ENCODE data around the gene SPRYD4.
A peak's percentile ranks its signal among the peaks of the same experiment; 100 is the strongest.
"Not testable (repeated sequence)": the region's sequence is repeated elsewhere in the genome, so short reads cannot be mapped to it uniquely, and the experiment has no call there.

The SPRYD4 gene

DNA sequence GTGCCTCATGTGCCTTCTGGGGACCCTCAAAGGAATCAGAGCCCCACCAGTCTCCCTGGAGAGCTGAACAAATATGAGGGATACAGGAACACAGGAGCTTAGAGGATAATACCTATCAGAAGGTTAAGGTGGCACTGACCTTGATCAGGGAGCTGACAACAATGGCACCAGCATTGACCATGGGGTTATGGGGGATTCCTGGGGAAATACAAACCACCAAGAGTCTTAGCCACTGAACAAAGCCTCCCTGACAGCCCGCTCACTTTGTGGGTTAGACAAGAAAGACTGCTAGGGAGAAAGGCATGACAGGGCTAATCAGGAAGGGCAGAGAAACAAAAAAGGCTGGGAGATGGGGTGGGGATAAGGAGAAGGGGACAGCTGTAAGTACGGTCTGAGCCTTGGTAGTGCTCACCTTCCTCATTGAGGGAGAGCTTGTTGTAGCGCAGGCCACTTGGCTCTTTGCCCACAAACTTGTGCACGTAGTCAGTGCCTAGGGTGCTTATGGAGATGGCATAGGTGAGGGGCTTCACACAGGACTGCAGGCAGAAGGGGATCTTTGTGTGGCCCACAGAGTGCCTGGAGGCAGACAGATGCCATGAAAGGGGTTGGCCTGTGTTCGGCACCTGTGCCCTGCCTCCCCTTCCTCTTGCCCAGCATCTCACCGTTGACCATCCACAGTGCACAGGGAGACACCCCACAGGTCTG lies 9.3 kb downstream of the SPRYD4 start:
- DNase-seq, result no peak

DNA sequence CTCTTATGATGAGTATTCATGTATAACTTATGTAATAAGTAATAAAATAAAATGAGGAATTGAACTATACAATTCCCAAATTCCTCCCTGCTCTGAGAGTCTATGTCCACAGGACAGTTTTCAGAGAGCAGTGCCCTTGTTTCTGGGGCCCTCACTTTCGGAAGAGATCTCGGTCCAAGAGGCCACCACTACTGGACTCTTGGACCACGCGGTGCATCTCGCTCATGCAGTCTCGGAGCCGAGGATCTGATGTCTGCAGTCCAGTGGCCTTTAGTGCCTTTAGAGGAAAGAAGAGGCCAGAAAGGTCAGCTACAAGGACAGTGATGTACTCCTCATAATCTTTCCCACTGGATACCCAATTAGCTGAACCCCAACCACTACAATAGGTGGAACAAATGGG lies 11.2 kb downstream of the SPRYD4 start:
- DNase-seq, result no peak

DNA sequence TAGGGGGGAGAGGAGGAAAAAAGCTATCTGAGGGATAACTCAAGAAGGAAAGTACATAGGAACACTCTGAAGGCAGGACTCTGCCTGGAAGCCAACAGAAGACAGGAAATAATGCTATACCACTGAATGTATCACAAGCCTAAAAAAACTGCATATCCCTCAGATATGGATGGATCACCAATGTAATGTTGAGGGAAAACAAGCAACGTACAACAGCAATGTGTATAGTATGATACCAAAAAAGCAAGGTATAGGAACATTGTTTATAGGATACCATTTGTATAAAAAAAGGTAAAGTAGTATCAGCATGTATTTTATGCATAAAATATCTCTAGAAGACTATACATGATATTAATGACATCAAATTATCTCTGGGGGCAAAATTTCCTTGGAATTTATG lies 16.2 kb downstream of the SPRYD4 start:
- no peak for DNase-seq

DNA sequence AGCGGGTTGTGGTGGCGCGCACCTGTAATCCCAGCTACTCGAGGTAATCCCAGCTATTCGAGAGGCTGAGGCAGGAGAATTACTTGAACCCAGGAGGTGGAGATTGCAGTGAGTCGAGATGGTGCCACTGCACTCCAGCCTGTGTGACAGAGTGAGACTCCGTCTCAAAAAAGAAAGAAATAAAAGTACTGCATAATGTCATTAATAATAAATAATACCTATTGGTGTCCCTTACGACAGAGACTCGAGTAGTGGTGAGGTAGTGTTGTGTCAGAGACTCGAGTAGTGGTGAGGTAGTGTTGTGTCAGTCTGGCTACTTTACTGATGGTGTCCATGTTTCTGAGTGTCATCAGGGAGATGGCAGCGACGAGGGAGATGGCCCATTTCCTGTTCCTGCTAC lies 18.3 kb downstream of the SPRYD4 start:
- DNase-seq, result no peak

DNA sequence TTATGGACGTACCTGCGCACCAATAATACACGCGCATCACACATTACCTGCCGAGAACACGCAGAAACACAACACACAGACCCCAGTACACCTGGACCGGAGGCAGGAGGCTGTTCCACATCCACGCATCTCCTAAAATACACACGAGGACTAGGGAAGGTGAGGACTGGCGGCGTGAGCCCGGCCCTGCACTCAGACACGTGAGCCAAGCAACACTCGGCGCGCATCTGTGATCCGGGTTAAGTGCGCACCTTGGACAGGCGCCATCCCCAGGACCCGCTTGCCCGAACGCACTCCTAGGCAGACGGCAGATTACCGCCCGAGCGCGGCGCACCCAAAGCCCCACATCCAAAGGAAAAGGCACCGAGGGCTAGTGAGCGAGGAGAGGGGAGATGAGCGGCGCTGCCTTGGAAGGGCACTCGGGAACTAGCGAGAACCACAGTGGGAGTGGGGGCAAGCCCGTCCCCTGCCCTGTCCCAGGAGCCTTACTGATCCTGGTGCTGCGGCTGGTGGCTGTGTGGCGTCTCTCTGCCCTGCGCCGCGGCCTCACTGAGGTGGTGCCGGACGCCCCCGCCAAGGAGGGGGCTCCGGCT lies 19.2 kb downstream of the SPRYD4 start:
- DNase-seq, result no peak

DNA sequence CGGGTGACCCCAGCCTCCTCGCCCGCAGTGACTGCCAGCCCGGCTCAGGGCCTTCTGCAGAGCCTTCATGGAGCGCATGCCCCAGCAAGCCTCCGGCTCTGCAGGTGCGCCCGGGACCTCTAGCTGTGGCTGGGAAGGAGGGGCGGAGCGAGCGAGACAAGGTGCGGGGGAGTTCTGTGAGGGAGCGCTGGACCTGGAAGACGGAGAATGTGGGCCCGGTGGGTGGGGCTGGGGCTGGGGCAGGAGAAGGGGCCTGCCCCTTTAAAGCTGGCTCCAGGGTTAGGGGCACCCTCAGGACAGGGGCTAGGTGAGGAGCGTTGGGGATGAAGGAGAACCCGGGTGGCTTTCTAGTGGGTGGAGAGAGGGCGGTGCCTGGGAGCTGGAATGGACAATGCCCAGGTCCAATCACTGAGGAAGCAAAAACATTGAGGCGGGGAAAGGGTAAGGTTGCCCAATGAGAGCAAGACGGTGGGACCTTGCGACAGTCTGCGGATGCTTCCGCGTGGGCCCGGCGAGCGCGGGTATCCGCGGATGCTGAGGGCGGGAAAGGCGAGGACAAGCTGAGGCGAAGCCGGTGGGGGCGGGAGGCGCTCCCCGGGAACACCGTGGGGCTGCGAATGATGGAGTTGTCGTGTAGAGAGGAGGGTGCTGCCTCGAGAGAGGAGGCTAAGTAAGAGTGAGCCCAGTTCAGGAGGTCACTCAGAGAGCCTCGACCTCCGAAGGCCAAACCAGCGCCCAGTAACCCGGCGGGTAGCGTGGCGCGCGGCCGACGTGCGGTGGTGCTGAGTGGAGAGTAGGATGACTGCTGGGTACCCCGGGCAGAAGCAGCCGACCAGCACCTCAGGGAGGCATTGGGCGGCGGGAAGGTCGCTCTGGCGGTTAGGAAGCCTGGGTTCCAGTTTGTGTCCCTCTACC lies 19.9 kb downstream of the SPRYD4 start, which contains the start of gene GLS2:
GLS2 (minus strand) TSS at position 121 of the 915 bp plus-strand sequence; CDS start at position 78, 43 bp downstream.
- peak; percentile 56 for DNase-seq

DNA sequence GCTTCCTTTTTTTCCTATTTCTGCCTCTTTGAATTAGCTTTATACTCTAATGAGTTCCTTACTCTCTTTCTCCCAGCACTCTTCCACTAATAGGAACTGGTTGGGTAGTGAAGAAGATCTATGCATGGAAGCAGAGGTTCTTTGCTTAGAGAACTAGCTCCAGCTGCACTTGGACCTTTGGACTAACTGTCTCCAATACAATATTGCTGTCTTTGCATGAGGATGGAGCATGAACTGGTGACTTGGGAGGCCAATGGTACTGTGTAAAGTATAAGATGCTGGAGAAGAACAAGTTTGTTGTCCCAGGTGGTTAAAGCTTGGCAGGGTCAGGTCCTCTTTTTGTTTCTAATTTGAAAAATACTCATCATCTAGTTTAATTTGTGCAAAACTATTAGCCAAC lies 22.0 kb downstream of the SPRYD4 start:
- DNase-seq, result no peak

DNA sequence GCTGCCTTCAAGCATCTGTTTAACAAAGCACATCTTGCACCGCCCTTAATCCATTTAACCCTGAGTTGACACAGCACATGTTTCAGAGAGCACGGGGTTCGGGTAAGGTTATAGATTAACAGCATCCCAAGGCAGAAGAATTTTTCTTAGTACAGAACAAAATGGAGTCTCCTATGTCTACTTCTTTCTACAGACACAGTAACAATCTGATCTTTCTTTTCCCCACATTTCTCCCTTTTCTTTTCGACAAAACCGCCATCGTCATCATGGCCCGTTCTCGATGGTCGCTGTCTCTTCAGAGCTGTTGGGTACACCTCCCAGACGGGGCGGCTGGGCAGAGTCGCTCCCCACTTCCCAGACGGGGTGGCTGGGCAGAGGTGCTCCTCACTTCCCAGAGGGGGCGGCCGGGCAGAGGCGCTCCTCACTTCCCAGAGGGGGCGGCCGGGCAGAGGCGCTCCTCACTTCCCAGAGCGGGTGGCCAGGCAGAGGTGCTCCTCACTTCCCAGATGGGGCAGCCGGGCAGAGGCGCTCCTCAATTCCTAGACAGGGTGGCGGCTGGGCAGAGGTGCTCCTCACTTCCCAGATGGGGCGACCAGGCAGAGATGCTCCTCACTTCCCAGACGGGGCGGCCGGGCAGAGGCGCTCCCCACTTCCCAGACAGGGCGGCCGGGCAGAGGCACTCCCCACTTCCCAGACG lies 25.2 kb downstream of the SPRYD4 start:
- DNase-seq, result not testable (repeated sequence)

DNA sequence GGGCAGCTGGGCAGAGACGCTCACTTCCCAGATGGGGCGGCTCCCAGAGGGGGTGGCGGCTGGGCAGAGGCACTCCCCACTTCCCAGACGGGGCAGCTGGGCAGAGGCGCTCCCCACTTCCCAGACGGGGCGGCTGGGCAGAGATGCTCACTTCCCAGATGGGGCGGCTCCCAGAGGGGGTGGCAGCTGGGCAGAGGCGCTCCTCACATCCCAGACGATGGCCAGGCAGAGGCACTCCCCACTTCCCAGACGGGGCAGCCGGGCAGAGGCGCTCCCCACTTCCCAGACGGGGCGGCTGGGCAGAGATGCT lies 25.7 kb downstream of the SPRYD4 start:
- not testable (repeated sequence) for DNase-seq

DNA sequence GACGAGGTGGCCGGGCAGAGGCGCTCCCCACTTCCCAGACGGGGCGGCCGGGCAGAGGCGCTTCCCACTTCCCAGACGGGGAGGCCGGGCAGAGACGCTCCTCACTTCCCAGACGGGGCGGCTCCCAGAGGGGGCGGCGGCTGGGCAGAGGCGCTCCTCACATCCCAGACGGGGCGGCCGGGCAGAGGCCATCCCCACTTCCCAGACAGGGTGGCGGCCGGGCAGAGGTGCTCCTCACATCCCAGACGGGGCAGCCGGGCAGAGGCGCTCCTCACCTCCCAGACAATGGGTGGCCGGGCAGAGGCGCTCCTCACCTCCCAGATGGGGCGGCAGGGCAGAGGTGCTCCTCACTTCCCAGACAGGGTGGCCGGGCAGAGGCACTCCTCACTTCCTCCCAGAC lies 26.1 kb downstream of the SPRYD4 start:
- DNase-seq, result not testable (repeated sequence)

DNA sequence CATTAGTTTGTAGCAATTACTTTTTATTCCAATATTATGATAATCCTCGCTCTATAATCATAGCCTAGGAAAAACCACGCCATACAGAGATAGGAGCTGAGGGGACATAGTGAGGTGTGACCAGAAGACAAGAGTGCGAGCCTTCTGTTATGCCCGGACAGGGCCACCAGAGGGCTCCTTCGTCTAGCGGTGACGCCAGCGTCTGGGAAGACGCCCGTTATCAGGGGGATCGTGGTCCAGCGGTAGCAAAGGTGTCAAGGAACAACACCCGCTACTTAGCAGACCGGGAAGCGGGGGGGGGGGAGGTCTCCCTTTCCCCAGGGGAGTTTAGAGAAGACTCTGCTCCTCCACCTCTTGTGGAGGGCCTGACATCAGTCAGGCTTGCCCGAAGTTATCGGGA lies 28.3 kb downstream of the SPRYD4 start:
- peak; percentile 54 for DNase-seq

DNA sequence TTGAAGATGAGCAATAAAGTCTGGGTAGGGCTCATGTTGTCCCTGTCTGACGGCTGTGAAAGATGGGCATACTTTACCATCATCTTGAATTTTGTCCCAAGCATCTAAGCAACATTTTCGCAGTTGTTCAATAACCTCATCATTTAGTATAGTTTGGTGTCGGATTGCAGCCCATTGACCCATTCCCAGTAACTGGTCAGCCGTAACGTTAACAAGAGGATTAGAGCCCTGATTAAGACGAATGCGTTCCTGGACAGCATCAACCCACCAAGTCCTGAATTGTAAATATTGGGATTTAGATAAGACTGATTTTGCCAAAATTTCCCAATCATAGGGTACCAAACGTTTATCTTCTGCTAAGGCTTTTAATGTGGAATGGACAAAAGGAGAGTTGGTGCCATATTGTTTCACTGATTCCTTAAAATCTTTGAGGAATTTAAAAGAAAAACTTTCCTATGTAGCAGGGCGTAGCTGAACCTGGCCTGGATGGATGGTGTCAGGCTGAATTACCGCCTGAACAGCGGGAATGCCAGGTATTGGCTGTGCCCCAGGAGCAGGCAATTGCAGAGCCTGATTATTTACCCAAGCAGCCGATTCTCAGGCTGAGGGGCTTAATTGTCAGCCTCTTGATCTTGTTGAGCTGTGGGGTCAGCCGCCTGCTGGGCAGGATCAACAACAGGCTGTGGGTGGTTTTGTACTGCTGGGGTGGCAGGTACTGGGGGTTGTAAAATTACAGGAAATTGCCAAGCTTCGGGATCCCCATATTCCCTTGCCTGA lies 29.9 kb downstream of the SPRYD4 start:
- DNase-seq, result not testable (repeated sequence)

DNA sequence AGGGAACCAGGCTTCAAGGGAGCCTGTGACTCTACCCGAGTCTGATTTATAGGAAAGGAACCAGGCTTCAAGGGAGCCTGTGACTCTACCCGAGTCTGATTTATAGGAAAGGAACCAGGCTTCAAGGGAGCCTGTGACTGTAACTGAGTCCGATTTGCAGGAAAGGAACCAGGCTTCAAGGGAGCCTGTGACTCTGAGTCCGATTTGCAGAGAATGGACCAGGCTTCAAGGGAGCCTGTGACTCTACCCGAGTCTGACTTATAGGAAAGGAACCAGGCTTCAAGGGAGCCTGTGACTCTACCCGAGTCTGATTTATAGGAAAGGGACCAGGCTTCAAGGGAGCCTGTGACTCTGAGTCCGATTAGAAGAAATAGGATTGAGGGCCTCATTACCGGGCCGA lies 31.1 kb downstream of the SPRYD4 start:
- DNase-seq, result not testable (repeated sequence)

DNA sequence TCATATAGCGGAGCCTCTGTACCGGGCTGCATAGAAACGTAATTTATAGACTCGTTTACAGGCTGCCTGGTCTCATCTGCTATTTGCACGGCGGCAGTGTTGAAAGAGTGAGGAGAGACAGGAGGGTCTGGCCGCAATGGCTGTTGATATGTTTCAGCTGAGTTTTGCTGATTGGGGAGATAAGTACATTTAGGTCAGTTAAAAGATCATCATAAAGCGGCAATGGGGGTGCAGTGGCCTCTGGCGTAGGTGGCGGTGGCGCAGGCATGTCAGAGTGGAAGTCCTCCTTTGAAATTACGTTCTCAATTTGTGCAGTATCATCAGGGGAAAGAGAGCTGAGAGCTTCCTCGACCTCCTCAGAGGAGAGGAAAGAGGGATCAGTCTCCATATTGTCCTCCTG lies 31.5 kb downstream of the SPRYD4 start:
- not testable (repeated sequence) for DNase-seq

DNA sequence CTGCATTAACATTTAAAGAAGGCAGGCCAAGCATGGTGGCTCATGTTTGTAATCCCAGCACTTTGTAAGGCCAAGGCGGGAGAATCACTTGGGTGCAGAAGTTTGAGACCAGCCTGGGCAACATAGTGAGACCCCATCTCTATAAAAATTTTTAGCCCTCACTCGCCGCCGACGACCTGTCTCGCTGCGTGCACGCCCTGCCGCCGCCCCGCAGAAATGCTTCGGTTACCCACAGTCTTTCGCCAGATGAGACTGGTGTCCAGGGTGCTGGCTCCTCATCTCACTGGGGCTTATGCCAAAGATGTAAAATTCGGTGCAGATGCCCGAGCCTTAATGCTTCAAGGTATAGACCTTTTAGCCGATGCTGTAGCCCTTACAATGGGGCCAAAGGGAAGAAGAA lies 42.4 kb downstream of the SPRYD4 start:
- no peak for DNase-seq

DNA sequence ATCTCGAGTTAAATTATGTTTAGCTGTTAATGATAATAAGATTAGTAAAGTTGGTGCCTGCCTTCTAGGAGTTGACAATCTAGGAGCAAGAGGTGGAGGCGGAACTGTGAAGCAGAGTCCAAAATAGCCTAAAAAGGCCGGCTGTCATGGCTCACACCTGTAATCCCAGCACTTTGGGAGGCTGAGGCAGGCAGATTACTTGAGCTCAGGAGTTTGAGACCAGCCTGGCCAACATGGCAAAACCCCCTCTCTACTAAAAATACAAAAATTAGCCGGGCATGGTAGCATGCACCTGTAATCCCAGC lies 45.6 kb downstream of the SPRYD4 start:
- not testable (repeated sequence) for DNase-seq

DNA sequence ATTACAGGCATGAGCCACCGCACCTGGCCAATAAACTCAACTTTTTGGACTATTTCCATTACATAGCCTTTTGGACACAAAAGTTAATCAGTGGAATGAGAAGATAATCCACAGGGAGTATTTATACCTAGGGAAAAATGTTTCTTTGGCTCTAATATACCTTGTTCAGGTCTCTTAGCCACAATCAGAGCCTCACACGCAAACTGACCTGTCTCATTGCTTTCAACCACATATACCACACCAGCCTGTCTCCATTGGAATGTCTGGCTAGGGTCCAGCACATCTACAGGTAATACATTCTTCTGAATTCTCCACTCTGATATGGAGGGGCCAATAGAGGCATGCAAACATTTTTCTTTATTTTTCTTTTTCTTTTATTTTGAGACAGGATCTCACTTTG lies 49.5 kb downstream of the SPRYD4 start:
- no peak for DNase-seq

DNA sequence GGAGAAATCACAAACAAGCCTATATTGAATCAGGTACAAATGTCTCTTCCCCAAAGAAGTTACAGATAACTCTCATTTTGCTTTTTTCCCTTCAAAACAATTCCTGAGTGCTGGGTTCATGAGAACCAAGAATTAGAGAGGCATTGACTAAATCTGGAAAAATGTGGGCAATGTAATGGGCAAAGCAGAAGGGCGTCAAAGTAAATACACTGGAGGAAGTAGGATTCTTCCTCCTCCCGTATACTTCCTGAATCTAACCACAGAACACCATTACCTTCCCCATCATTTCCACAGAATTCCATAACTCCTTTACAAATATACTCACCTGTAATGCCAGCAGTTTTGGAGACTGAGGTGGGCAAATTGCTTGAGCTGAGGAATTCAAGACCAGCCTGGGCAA lies 50.2 kb downstream of the SPRYD4 start:
- DNase-seq, result no peak

DNA sequence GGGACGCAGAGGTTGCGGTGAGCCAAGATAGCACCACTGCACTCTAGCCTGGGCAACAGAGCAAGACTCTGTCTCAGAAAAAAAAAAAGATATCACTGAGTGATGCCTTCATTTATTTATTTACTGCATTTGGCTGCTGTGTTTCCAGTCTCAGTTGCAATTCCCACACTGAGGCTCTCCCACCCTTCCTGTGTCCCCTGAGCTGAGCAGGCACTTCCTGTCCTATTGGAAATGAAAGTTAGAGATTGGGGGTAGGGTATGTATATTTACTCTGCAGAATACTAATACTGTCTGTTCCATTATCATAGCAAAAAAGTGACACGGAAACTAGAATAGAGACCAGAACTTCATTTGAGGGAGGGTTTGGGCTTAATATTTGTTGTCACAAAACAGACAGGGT lies 51.7 kb downstream of the SPRYD4 start:
- DNase-seq, result no peak

DNA sequence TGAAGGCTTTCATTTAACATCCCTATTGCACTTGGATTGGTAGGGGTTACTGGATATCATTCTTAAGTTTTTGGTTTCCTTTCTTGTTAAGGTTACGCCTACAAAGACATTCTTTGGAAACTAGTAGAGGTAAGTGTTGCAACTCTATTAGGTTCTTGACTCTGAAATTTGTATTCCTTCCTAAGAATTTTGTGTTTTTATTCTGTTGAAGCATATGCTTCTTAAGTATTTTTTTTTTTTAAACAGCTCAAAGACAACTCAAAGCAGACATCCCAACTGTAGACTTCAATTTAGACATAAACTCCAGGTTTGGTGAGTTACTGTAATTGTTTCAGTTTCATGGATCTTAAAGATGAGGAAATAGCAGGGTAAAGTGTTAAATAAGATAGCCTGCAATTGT lies 52.1 kb downstream of the SPRYD4 start:
- no peak for DNase-seq

DNA sequence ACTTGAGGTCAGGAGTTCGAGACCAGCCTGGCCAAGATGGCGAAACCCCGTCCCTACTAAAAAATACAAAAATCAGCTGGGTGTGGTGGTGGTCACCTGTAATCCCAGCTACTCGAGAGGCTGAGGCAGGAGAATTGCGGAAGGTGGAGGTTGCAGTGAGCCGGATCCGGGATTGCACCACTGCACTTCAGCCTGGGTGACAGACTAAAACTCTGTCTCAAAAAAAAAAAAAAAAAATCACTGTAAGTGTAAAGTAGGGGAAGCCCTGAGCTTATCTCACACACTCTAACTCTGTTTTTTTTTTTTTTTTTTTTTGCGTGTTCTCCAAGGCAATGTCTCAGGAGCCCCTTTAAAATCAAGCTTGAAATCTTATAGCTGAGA lies 52.8 kb downstream of the SPRYD4 start:
- no peak for DNase-seq

DNA sequence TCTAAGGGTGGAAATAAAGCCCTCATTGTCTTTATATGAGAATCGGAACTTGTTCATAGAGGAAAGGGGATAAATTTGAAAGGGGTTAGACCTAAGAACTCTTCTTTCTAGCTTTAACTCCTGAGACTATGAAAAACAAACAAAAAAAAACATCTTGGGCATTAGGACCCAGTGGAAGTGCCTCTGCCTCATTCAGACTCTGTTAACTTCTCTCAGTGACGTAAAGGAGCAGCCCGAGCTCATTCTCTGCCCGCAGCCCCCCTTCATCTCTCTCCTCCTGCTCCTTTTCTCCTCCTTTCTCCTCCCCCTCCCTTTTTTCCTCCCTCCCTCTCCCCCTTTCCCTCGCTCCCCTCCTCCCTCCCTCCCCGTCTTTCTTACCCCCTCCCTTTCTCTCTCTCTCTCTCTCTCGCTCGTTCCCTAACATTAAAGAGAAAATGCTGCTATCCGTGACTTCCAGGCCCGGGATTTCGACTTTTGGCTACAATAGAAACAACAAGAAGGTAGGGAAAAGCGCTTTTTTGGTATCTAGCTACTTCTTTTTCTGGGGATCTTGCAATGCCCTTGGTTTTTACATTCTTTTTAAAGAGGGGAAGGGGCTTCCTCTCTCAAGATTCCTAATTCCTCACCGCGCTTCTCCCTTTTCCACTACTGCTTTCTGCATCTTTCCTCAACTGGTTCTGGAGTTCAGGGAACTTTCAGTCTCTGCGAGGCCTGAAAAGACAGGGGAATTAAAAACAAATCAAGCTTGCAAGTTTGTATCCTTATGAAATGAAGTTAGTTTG lies 53.4 kb downstream of the SPRYD4 start, which contains the start of gene RBMS2:
RBMS2 (plus strand) TSS at position 231 of the 782 bp plus-strand sequence; CDS start at position 435, 204 bp downstream.
- peak; percentile 4 for DNase-seq
